Central memory CD8-positive, alpha-beta T cell (primary cell): ENCODE data around the gene RNPEPL1.
A peak's percentile ranks its signal among the peaks of the same experiment; 100 is the strongest.
"Not testable (repeated sequence)": the region's sequence is repeated elsewhere in the genome, so short reads cannot be mapped to it uniquely, and the experiment has no call there.

ENCODE experiments used
- ATAC-seq: fragments of 150-1000 bp; cut with Tn5 transposase; replicated peaks from 2 replicates; pipeline ENCODE4 v1.10.0; 2022; ENCODE audit warnings: mild to moderate bottlenecking, moderate FRiP score, moderate number of reproducible peaks; ENCODE audit not compliant: poor library complexity, severe bottlenecking; ENCODE audit errors: extremely low read depth
- DNase-seq, 2 donors: peaks; one replicate each; pipeline ENCODE4 v3.0.0; 2021; ENCODE audit warnings: low spot score in 2 of 2
- H3K27ac Mint-ChIP-seq: one replicate; pipeline ENCODE4 v1.8.0; 2022; ENCODE audit warnings: low read depth, mild to moderate bottlenecking, moderate library complexity, mixed read lengths
- H3K27me3 Mint-ChIP-seq: one replicate; pipeline ENCODE4 v1.8.0; 2022; ENCODE audit warnings: mixed read lengths
- H3K36me3 Mint-ChIP-seq: one replicate; pipeline ENCODE4 v1.8.0; 2022; ENCODE audit warnings: mild to moderate bottlenecking, moderate library complexity, mixed read lengths; ENCODE audit not compliant: insufficient read depth
- H3K4me1 Mint-ChIP-seq: one replicate; pipeline ENCODE4 v1.8.0; 2022; ENCODE audit warnings: mixed read lengths
- H3K4me3 Mint-ChIP-seq: one replicate; pipeline ENCODE4 v1.8.0; 2022; ENCODE audit warnings: mild to moderate bottlenecking, moderate library complexity, mixed read lengths
- H3K9me3 Mint-ChIP-seq: one replicate; pipeline ENCODE4 v1.8.0; 2022; ENCODE audit warnings: mixed read lengths

RNPEPL1 gene

DNA sequence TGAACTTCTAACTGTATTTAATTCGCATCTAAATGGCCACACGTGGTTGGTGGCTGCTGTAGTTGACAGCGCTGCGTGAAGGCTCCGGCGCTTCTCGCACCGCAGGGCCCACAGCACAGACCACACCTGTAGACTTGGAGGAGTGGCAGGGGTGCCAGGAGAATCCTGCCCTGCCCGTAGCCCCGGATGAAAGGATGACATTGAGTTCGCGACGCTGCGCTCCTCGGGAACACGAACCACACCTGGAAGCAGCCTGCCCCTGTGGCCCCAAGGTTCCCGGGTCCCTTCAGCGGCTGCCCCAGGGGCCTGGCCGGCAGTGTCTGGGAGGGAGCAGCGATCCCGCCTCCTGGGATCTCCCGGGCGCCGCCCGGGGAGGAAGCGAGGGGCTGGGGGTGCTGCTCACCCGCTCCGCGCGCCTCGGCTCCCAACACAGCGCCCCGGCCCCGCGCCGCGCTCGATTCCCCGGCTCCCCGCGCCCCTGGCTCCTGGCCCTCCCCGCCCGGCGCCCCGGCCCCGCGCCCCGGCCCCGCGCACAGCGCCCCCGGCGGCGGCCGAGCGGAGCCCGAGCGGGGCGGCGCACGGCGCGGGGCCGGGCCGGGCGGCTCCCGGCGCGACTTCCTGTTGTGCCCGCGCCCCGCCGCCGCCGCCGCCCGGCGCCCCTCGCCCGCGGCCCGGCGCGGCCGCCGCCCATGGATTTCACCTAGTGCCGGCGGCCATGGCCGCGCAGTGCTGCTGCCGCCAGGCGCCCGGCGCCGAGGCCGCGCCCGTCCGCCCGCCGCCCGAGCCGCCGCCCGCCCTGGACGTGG, at the start of gene RNPEPL1:
TSS of gene RNPEPL1 (plus strand) at position 613 of the 806 bp plus-strand sequence. CDS start at position 716, 103 bp downstream.
- H3K4me3 Mint-ChIP-seq: peak within 1 kb of the TSS; percentile 91
- H3K27ac Mint-ChIP-seq: peak within 1 kb of the TSS; percentile 98

GRCh38 chr2:240518981-240519380, 49.3 kb upstream of the RNPEPL1 start:
- H3K27ac Mint-ChIP-seq: no peak overlapping the region
- ATAC-seq: no peak
- DNase-seq: no peak
- H3K36me3 Mint-ChIP-seq: peaks cover 3% of the 10 kb centered on the region
- no peaks in the 10 kb centered on the region for H3K27me3 Mint-ChIP-seq
- H3K4me1 Mint-ChIP-seq: peaks cover 10% of the 10 kb centered on the region
- no peaks in the 10 kb centered on the region for H3K9me3 Mint-ChIP-seq
- H3K4me3 Mint-ChIP-seq: no peak overlapping the region

More for the DNA sequence above, at the start of gene RNPEPL1:
- Mint-ChIP-seq H3K9me3 (no peaks in the 10 kb centered on the region), H3K27me3 (no peaks in the 10 kb centered on the region), H3K36me3 (peaks cover 31% of the 10 kb centered on the region), H3K4me1 (peaks cover 78% of the 10 kb centered on the region)
- peak; percentile 2 for ATAC-seq
- peak; percentile 39 to 44 for DNase-seq

GRCh38 chr2:240519396-240520129, 48.7 kb upstream of the RNPEPL1 start:
- no peaks in the 10 kb centered on the region for H3K9me3 Mint-ChIP-seq

GRCh38 chr2:240520130-240520973, 47.9 kb upstream of the RNPEPL1 start:
- DNase-seq (no peak), ATAC-seq (no peak)
- no peak overlapping the region for H3K4me3 Mint-ChIP-seq
- H3K4me1 Mint-ChIP-seq: peaks cover 5% of the 10 kb centered on the region
- H3K27ac Mint-ChIP-seq: no peak overlapping the region
- no peaks in the 10 kb centered on the region for H3K9me3 Mint-ChIP-seq
- peaks cover 4% of the 10 kb centered on the region for H3K36me3 Mint-ChIP-seq
- H3K27me3 Mint-ChIP-seq: no peaks in the 10 kb centered on the region

More at GRCh38 chr2:240519396-240520129, 48.7 kb upstream of the RNPEPL1 start:
- H3K27me3 Mint-ChIP-seq: no peaks in the 10 kb centered on the region
- peaks cover 2% of the 10 kb centered on the region for H3K36me3 Mint-ChIP-seq
- H3K27ac Mint-ChIP-seq: no peak overlapping the region
- DNase-seq (no peak), ATAC-seq (no peak)
- peaks cover 5% of the 10 kb centered on the region for H3K4me1 Mint-ChIP-seq
- no peak overlapping the region for H3K4me3 Mint-ChIP-seq

GRCh38 chr2:240520974-240521350, 47.3 kb upstream of the RNPEPL1 start:
- Mint-ChIP-seq H3K27ac (no peak overlapping the region), H3K36me3 (peaks cover 4% of the 10 kb centered on the region), H3K4me1 (peaks cover 5% of the 10 kb centered on the region), H3K9me3 (no peaks in the 10 kb centered on the region), H3K4me3 (no peak overlapping the region), H3K27me3 (no peaks in the 10 kb centered on the region)
- DNase-seq (no peak), ATAC-seq (no peak)

- not testable (repeated sequence) for H3K36me3 Mint-ChIP-seq, H3K27me3 Mint-ChIP-seq, H3K4me3 Mint-ChIP-seq, ATAC-seq, H3K27ac Mint-ChIP-seq, H3K4me1 Mint-ChIP-seq, H3K9me3 Mint-ChIP-seq, DNase-seq
Observed at GRCh38 chr2:240521885-240522284, 46.4 kb upstream of the RNPEPL1 start.

DNA sequence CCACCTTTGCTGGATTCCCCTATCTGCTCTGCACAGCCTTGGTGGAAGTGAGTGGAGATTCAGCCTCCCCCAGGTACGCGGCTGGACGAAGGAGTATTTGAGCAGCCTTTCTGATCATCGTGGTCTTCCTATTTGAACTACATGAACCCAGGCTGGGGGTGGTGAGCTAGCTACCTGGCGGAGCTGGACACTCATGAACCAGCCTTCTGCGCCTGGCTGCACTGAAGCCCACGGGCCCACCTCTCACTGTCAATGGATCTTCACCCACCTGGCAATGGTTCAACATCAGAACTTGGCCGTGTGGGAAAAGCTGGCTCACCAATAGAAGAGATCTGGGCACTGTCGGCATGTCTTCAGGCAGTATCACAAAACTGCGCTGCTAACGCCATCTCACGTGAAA, 45.9 kb upstream of the RNPEPL1 start:
- Mint-ChIP-seq H3K36me3 (peaks cover 4% of the 10 kb centered on the region), H3K9me3 (no peaks in the 10 kb centered on the region), H3K27ac (no peak overlapping the region), H3K27me3 (no peaks in the 10 kb centered on the region), H3K4me3 (no peak overlapping the region), H3K4me1 (peaks cover 5% of the 10 kb centered on the region)
- DNase-seq (no peak), ATAC-seq (no peak)

GRCh38 chr2:240523451-240524281, 44.6 kb upstream of the RNPEPL1 start:
- H3K4me1 Mint-ChIP-seq: peaks cover 5% of the 10 kb centered on the region
- no peak overlapping the region for H3K4me3 Mint-ChIP-seq
- H3K36me3 Mint-ChIP-seq: peaks cover 4% of the 10 kb centered on the region
- DNase-seq: no peak
- no peak for ATAC-seq
- H3K27ac Mint-ChIP-seq: no peak overlapping the region
- H3K27me3 Mint-ChIP-seq: no peaks in the 10 kb centered on the region
- H3K9me3 Mint-ChIP-seq: no peaks in the 10 kb centered on the region

DNA sequence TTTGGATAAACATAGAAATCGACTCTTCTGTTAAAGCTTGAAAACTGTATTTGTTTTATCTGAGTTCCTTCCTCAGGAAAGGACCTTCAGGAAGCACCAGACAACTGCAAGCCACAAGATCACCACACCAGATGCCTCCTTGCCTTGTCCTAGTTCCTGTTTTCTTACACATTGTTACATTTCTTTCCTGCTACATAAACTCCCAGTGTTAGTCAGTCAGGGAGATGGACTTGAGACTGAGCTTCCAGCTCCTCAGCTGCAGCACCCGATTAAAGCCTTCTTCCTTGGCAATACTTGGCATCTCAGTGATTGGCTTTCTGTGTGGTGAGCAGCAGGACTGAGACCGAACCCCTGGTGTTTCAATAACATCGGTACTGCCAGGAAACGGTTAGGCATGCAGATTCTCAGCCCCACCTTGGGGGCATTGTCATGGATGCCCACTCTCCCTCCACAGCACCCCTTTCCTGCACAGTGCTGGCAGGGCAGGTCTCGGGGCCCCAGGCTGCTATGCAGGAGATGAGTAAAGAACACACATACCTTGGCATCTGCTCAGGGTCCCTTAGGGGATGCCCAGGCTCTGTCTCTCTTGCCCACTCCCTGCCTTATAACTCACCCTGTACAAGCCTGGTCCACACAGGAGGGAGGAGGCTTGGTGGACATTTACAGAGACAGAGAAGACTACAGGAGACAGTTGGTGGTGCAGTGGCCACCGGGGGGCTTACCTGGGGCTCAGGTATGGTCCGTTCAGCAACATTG, 43.1 kb upstream of the RNPEPL1 start:
- Mint-ChIP-seq H3K27ac (peak overlapping the region; percentile 65), H3K9me3 (no peaks in the 10 kb centered on the region)

DNA sequence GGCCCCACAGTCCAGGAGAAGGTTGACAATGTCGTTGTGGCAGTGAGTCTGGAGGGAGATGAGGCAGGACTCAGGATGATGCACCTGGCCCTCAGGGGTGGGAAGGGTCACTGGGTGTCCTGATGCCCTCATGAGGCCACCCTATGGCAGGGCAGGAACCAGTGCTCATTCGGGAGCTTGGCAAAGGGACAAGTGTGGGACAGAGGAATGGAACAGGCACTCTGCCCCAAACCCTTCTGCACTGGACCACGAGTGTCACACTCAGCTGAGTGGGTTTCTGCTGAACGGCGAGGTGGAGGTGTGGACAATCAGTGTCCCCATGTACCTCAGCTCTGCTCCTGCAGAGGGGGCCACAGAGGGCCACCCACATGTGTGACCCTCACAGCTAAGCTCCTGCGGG, 42.5 kb upstream of the RNPEPL1 start:
- ATAC-seq: no peak
- H3K36me3 Mint-ChIP-seq: peaks cover 2% of the 10 kb centered on the region
- H3K9me3 Mint-ChIP-seq: no peaks in the 10 kb centered on the region
- no peak overlapping the region for H3K4me3 Mint-ChIP-seq
- H3K27me3 Mint-ChIP-seq: no peaks in the 10 kb centered on the region
- peaks cover 9% of the 10 kb centered on the region for H3K4me1 Mint-ChIP-seq
- DNase-seq: peak in 1 of 2 donors; percentile 12
- H3K27ac Mint-ChIP-seq: peak overlapping the region; percentile 65

More for the DNA sequence above, 43.1 kb upstream of the RNPEPL1 start:
- H3K4me1 Mint-ChIP-seq: peaks cover 13% of the 10 kb centered on the region
- peak in 1 of 2 donors; percentile 8 for DNase-seq
- no peak overlapping the region for H3K4me3 Mint-ChIP-seq
- peaks cover 2% of the 10 kb centered on the region for H3K36me3 Mint-ChIP-seq
- no peak for ATAC-seq
- no peaks in the 10 kb centered on the region for H3K27me3 Mint-ChIP-seq

DNA sequence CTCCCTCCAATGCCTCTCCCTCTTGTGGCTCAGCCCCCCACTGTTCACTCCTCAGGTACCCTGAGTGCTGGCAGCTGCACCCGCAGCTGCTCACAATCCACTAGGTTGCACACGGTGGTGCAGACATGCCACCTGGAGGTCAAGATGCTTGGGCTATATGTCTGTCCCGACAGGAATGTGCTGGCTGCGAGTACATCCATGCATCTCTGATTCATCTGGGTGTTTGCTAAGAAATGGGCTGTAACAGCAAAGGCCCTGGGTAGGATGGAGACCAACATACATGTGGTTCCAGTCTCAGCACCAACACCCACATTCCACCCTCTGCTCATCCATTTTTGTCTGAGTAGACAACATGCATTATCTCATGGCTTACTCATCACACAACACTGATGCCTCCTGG, 41.8 kb upstream of the RNPEPL1 start:
- Mint-ChIP-seq H3K36me3 (peaks cover 5% of the 10 kb centered on the region), H3K4me3 (no peak overlapping the region), H3K4me1 (peaks cover 7% of the 10 kb centered on the region), H3K27me3 (no peaks in the 10 kb centered on the region), H3K27ac (no peak overlapping the region), H3K9me3 (peaks cover 1% of the 10 kb centered on the region)
- no peak for ATAC-seq
- DNase-seq: no peak
